H1 (cell line): ENCODE results near the gene TNFRSF11A. TPM values are rescaled to one million over a fixed set of nuclear protein-coding genes. Genes with fewer than 3 reads are reported as not detected.
A peak's percentile ranks its signal among the peaks of the same experiment; 100 is the strongest.

Experiments used
- CTCF ChIA-PET: fragments of 300-600 bp; sonication (Branson Sonifier 250); formaldehyde crosslinking; loops from one replicate; lab custom pipeline; 2021; ENCODE audit not compliant: partially characterized antibody; lab: Charles Lee
- POLR2A ChIA-PET: fragments of 300-600 bp; sonication (Branson Sonifier 250); formaldehyde crosslinking; loops from one replicate; lab custom pipeline; 2021; ENCODE audit warnings: inconsistent platforms; ENCODE audit not compliant: partially characterized antibody; lab: Charles Lee
- DNase-seq, 2 experiments: peaks; one replicate each; pipeline versions ENCODE4 v3.0.0 to v3.0.0-alpha.2; 2010 to 2022; ENCODE audit warnings: low spot score in 2 of 2, low read depth in 1 of 2, mixed read lengths in 1 of 2
- FAIRE-seq: peaks from 2 replicates; lab custom pipeline; 2011; peaks lifted over from hg19 to GRCh38; lab: Jason Lieb, UNC
- H2AFZ ChIP-seq: 2 replicates; pipeline ENCODE4 v1.8.1; 2012; ENCODE audit warnings: low read length, inconsistent platforms
- H2AK5ac ChIP-seq: 2 replicates; pipeline ENCODE4 v1.6.1; 2013; ENCODE audit warnings: low read depth, low read length
- H2BK120ac ChIP-seq: replicated peaks from 2 replicates; pipeline ENCODE3; 2013; ENCODE audit warnings: low read depth, low read length, inconsistent platforms
- H2BK12ac ChIP-seq: 2 replicates; pipeline ENCODE4 v1.6.1; 2013; ENCODE audit warnings: low read depth, low read length
- H2BK15ac ChIP-seq: 2 replicates; pipeline ENCODE4 v1.6.1; 2013; ENCODE audit warnings: low read length
- H2BK20ac ChIP-seq: 2 replicates; pipeline ENCODE4 v1.6.1; 2013; ENCODE audit warnings: low read length
- H2BK5ac ChIP-seq: 2 replicates; pipeline ENCODE4 v1.6.1; 2013; ENCODE audit warnings: low read depth, low read length
- H3K14ac ChIP-seq: 2 replicates; pipeline ENCODE4 v1.6.1; 2013; ENCODE audit warnings: inconsistent platforms; ENCODE audit not compliant: insufficient read length
- H3K18ac ChIP-seq: 2 replicates; pipeline ENCODE4 v1.6.1; 2013; ENCODE audit warnings: low read length; ENCODE audit errors: extremely low read depth
- H3K23ac ChIP-seq: 2 replicates; pipeline ENCODE4 v1.6.1; 2013; ENCODE audit warnings: inconsistent platforms; ENCODE audit not compliant: insufficient read length
- H3K23me2 ChIP-seq: 2 replicates; pipeline ENCODE4 v1.6.1; 2013; ENCODE audit warnings: low read depth, low read length
- H3K27ac ChIP-seq: 2 replicates; pipeline ENCODE4 v1.6.1; 2011; ENCODE audit warnings: low read depth, low read length, inconsistent platforms
- H3K27me3 ChIP-seq, 4 experiments: replicated peaks in 1 of 4; 1 replicate in 1 of 4; 2 replicates in 3 of 4; pipeline versions ENCODE4 v1.6.1 to v1.8.1; 2011 to 2013; ENCODE audit warnings: low read length in 3 of 4, mild to moderate bottlenecking in 3 of 4, inconsistent platforms in 2 of 4, mixed read lengths in 2 of 4, moderate library complexity in 1 of 4; ENCODE audit not compliant: control insufficient read depth in 3 of 4, insufficient read depth in 3 of 4; ENCODE audit errors: extremely low read depth in 1 of 4
- H3K36me3 ChIP-seq, 4 experiments: 2 replicates each; pipeline versions ENCODE4 v1.6.1 to v1.8.1; 2011 to 2013; ENCODE audit warnings: mild to moderate bottlenecking in 4 of 4, low read length in 3 of 4, moderate library complexity in 2 of 4, control low read depth in 1 of 4, inconsistent platforms in 1 of 4; ENCODE audit not compliant: insufficient read depth in 4 of 4, control insufficient read depth in 2 of 4
- H3K4ac ChIP-seq: replicated peaks from 2 replicates; pipeline ENCODE3; 2013; ENCODE audit warnings: low read length, low read depth, mixed read lengths, inconsistent platforms; ENCODE audit not compliant: insufficient read length
- H3K4me1 ChIP-seq, 4 experiments: replicated peaks in 1 of 4; 1 replicate in 1 of 4; 2 replicates in 3 of 4; pipeline versions ENCODE4 v1.6.1 to v1.8.1; 2011 to 2013; ENCODE audit warnings: low read length in 3 of 4, inconsistent platforms in 2 of 4, mixed read lengths in 1 of 4; ENCODE audit not compliant: insufficient read depth in 4 of 4, control insufficient read depth in 3 of 4
- H3K4me2 ChIP-seq, 2 experiments: 2 replicates each; pipeline versions ENCODE4 v1.6.1 to v1.8.1; 2011 to 2013; ENCODE audit warnings: low read depth in 2 of 2, low read length in 2 of 2, control low read depth in 1 of 2, inconsistent platforms in 1 of 2, mild to moderate bottlenecking in 1 of 2; ENCODE audit not compliant: insufficient read depth in 1 of 2
- H3K4me3 ChIP-seq, 4 experiments: fragments of 200-600, 300-600 bp in 1 of 4; sonication (generic), shearing (Covaris generic), sonication (Bioruptor Twin) in 1 of 4; 2 replicates each; pipeline versions ENCODE4 v1.5.1 to v1.8.1; 2011 to 2016; ENCODE audit warnings: low read length in 4 of 4, low read depth in 3 of 4, control low read depth in 2 of 4, inconsistent platforms in 2 of 4, mild to moderate bottlenecking in 2 of 4, mixed read lengths in 1 of 4, moderate library complexity in 1 of 4; ENCODE audit not compliant: insufficient read depth in 2 of 4; ENCODE audit errors: extremely low read depth in 1 of 4
- H3K56ac ChIP-seq: replicated peaks from 2 replicates; pipeline ENCODE3; 2013; ENCODE audit warnings: low read depth, mild to moderate bottlenecking, mixed read lengths, low read length, inconsistent platforms; ENCODE audit not compliant: insufficient read length
- H3K79me1 ChIP-seq: 2 replicates; pipeline ENCODE4 v1.6.1; 2013; ENCODE audit warnings: low read depth, low read length, control low read depth
- H3K79me2 ChIP-seq, 2 experiments: 2 replicates each; pipeline versions ENCODE4 v1.6.1 to v1.8.1; 2012 to 2013; ENCODE audit warnings: low read length in 2 of 2, mild to moderate bottlenecking in 2 of 2, inconsistent platforms in 1 of 2; ENCODE audit not compliant: insufficient read depth in 2 of 2, control insufficient read depth in 1 of 2
- H3K9ac ChIP-seq, 4 experiments: replicated peaks in 1 of 4; 1 replicate in 1 of 4; 2 replicates in 3 of 4; pipeline versions ENCODE4 v1.6.1 to v1.8.1; 2011 to 2013; ENCODE audit warnings: low read depth in 3 of 4, low read length in 3 of 4, control low read depth in 2 of 4, mild to moderate bottlenecking in 2 of 4, moderate library complexity in 2 of 4, inconsistent platforms in 1 of 4; ENCODE audit errors: extremely low read depth in 1 of 4
- H3K9me3 ChIP-seq, 2 experiments: 2 replicates each; pipeline versions ENCODE4 v1.6.1 to v1.8.1; 2012 to 2013; ENCODE audit warnings: mild to moderate bottlenecking in 2 of 2, moderate library complexity in 2 of 2, control low read depth in 1 of 2, inconsistent platforms in 1 of 2, low read depth in 1 of 2, low read length in 1 of 2, mixed read lengths in 1 of 2; ENCODE audit not compliant: insufficient read depth in 2 of 2
- H4K20me1 ChIP-seq, 2 experiments: replicated peaks in 1 of 2; 2 replicates each; pipeline versions ENCODE3 to v1.8.1; 2011 to 2013; ENCODE audit warnings: inconsistent platforms in 2 of 2, low read length in 2 of 2, mild to moderate bottlenecking in 1 of 2; ENCODE audit not compliant: insufficient read depth in 2 of 2, control insufficient read depth in 1 of 2
- H4K5ac ChIP-seq: 2 replicates; pipeline ENCODE4 v1.6.1; 2013; ENCODE audit warnings: low read length, low read depth, mixed read lengths, inconsistent platforms; ENCODE audit not compliant: insufficient read length
- H4K8ac ChIP-seq: 2 replicates; pipeline ENCODE4 v1.8.0; 2013; ENCODE audit warnings: mild to moderate bottlenecking, moderate library complexity, low read length, inconsistent platforms; ENCODE audit not compliant: insufficient read depth; ENCODE audit errors: extremely low read depth
- H4K91ac ChIP-seq: replicated peaks from 2 replicates; pipeline ENCODE3; 2013; ENCODE audit warnings: low read length, mixed read lengths, inconsistent platforms; ENCODE audit not compliant: insufficient read length
- ASH2L ChIP-seq: fragments of 200-600, 300-600 bp; sonication (generic); IDR thresholded peaks from one replicate; pipeline ENCODE4 v1.7.1; 2017; ENCODE audit warnings: low read length
- EZH2 ChIP-seq: fragments of 200-600 bp; sonication (generic); IDR thresholded peaks from 2 replicates; pipeline ENCODE4 v1.7.1; 2012; ENCODE audit warnings: low read depth, mild to moderate bottlenecking, moderate library complexity, low read length, inconsistent platforms; ENCODE audit not compliant: severe bottlenecking
- GABPA ChIP-seq: IDR thresholded peaks from 2 replicates; pipeline ENCODE4 v1.6.1; 2011; ENCODE audit warnings: mild to moderate bottlenecking, low read length, moderate library complexity, borderline replicate concordance; ENCODE audit not compliant: insufficient read depth
- KDM1A ChIP-seq: fragments of 200-600, 300-600 bp; sonication (generic); IDR thresholded peaks from 2 replicates; pipeline ENCODE4 v1.7.1; 2016; ENCODE audit warnings: mild to moderate bottlenecking, low read length, borderline replicate concordance
- NANOG ChIP-seq: IDR thresholded peaks from 2 replicates; pipeline ENCODE4 v1.6.1; 2011; ENCODE audit warnings: low read length, low read depth, mild to moderate bottlenecking, inconsistent platforms; ENCODE audit not compliant: insufficient read depth, poor library complexity, severe bottlenecking
- SIRT6 ChIP-seq: IDR thresholded peaks from one replicate; pipeline ENCODE4 v1.7.1; 2012; ENCODE audit warnings: low read length, inconsistent platforms
- SIX5 ChIP-seq: IDR thresholded peaks from 2 replicates; pipeline ENCODE4 v1.6.1; 2011; ENCODE audit warnings: mild to moderate bottlenecking, low read depth, low read length
- SP4 ChIP-seq: IDR thresholded peaks from 2 replicates; pipeline ENCODE4 v1.6.1; 2012; ENCODE audit warnings: low read length, inconsistent platforms
- TCF12 ChIP-seq: IDR thresholded peaks from 2 replicates; pipeline ENCODE4 v1.6.1; 2011; ENCODE audit warnings: low read depth, mild to moderate bottlenecking, low read length
- WGBS, 2 experiments: shearing (Covaris generic) in 1 of 2; methylation state at CpG; one replicate each; pipeline versions ENCODE4 v1.1.6 to v1.1.7; 2013 to 2015; ENCODE audit warnings: low lambda C conversion rate in 2 of 2, mixed read lengths in 2 of 2, inconsistent platforms in 1 of 2, low coverage in 1 of 2, missing lambda C conversion rate in 1 of 2; ENCODE audit not compliant: insufficient replicate concordance in 2 of 2, insufficient coverage in 1 of 2, insufficient read length in 1 of 2; ENCODE audit errors: extremely low coverage in 1 of 2, missing lambda C conversion rate in 1 of 2; 5-methylcytosine and 5-hydroxymethylcytosine counted together
- polyA plus RNA-seq, 7 experiments: library from polyadenylated mRNA; depleted of rRNA in 3 of 7; stranded (reverse) in 5 of 7; unstranded in 2 of 7; fragments of >200 nt in 5 of 7; fragments of 200-250 nt in 2 of 7; gene quantifications; 1 replicate in 5 of 7; 2 replicates in 1 of 7; 4 replicates in 1 of 7; pipeline versions ENCODE4 v1.2.1 to v1.2.3, GENCODE V29; 2011 to 2013; ENCODE audit warnings: missing spikeins in 2 of 7, mixed read lengths in 2 of 7
- total RNA-seq: library from RNA; stranded (reverse); fragmentation: NEBNext Ultra II Directional; extraction: Animal tissue kit (Norgen Biotek cat#: 25700); gene quantifications from 2 replicates; pipeline ENCODE4 v1.2.1, GENCODE V29; 2021
- TF ChIP-seq, protein P1 (sequence below): IDR thresholded peaks from 2 replicates; pipeline ENCODE4 v1.6.1; 2012; ENCODE audit warnings: inconsistent platforms
- TF ChIP-seq, protein P2 (sequence below): IDR thresholded peaks from 2 replicates; pipeline ENCODE4 v1.6.1; 2011; ENCODE audit warnings: low read depth, mild to moderate bottlenecking, low read length; ENCODE audit not compliant: insufficient read depth

Gene TNFRSF11A
- total and polyA plus RNA-seq, 2 of the 8 experiments (the other 6 are each of a cell fraction or from before 2014, with no cell fraction given), result 8.7 to 10.6 TPM

- FAIRE-seq (peak; percentile 95), DNase-seq (peak; percentile 73 to 77)
- Histone ChIP-seq H3K14ac (no peak overlapping the region), H2BK120ac (no peak overlapping the region), H3K79me2 (no peaks in the 10 kb centered on the region), H2AFZ (peak overlapping the region; percentile 95), H3K4me2 (peak overlapping the region; percentile 67 to 74), H2BK5ac (no peak overlapping the region), H3K23me2 (0 out of 2 replicates have a peak, but pooled peaks cover 2% of the 10 kb centered on the region), H3K79me1 (no peaks in the 10 kb centered on the region), H3K36me3 (no peaks in the 10 kb centered on the region), H3K9ac (peak overlapping the region in 1 of 4 experiments; percentile 69; a peak in 1 of 7 replicates), H4K91ac (no peak overlapping the region), H4K8ac (no peak overlapping the region), H3K18ac (no peak overlapping the region; the same call in 1 of the 2 replicates), H4K5ac (no peak overlapping the region), H4K20me1 (no peaks in the 10 kb centered on the region), H2AK5ac (no peak overlapping the region), H2BK12ac (peak overlapping the region; percentile 2; the same call in 1 of the 2 replicates), H2BK15ac (no peak overlapping the region), H3K4me1 (peaks cover 0 to 8% (median 5%) of the 10 kb centered on the region in 4 experiments; a peak in 5 of 7 replicates), H3K4ac (no peak overlapping the region), H3K9me3 (peaks cover 0 to 2% of the 10 kb centered on the region in 2 experiments; a peak in 2 of 4 replicates), H3K4me3 (peak overlapping the region; percentile 20 to 55 (median 33); a peak in 5 of 8 replicates), H3K27me3 (no peaks in the 10 kb centered on the region), H3K56ac (no peak overlapping the region), H3K27ac (no peak overlapping the region), H3K23ac (no peak overlapping the region), H2BK20ac (no peak overlapping the region)
- 9% methylated on average over 14 of the region's 14 CpGs; no CpG with 5 or more reads in 1 of the 2 experiments for WGBS, 2 experiments
- CTCF ChIA-PET, result interaction anchor here (0.7 to 2.5 kb wide), 47 partner anchors 8 to 753 kb away, joined by 3 to 44 read pairs (median 4); partner anchors contain the start of genes PIGN and RELCH
- POLR2A ChIA-PET, result interaction anchor here (0.8 to 1.2 kb wide), 5 partner anchors 10 to 240 kb away, joined by 3 to 5 read pairs (median 3); no protein-coding TSS in a partner anchor
- no peak for TF ChIP-seq GABPA
- no peak for TF ChIP-seq KDM1A
- no peak for TF ChIP-seq TCF12
- TF ChIP-seq SIRT6, result no peak
- TF ChIP-seq SIX5, result no peak
- TF ChIP-seq, protein P1, sequence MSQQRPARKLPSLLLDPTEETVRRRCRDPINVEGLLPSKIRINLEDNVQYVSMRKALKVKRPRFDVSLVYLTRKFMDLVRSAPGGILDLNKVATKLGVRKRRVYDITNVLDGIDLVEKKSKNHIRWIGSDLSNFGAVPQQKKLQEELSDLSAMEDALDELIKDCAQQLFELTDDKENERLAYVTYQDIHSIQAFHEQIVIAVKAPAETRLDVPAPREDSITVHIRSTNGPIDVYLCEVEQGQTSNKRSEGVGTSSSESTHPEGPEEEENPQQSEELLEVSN, result peak; percentile 68
- TF ChIP-seq ASH2L, result peak; percentile 82
- TF ChIP-seq SP4, result no peak
- TF ChIP-seq EZH2, result no peak
- TF ChIP-seq, protein P2, sequence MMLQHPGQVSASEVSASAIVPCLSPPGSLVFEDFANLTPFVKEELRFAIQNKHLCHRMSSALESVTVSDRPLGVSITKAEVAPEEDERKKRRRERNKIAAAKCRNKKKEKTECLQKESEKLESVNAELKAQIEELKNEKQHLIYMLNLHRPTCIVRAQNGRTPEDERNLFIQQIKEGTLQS, result no peak
- no peak for TF ChIP-seq NANOG
These were observed 100.5 kb downstream of the TNFRSF11A start for GRCh38 chr18:62425465-62426190.
